ENCODE results near the gene TM2D1.

- TF ChIP-seq CTCF (IDR thresholded peaks at IDR 0.05; ENCODE audit: low read depth, low read length) (no peak), EZH2phosphoT487 (IDR thresholded peaks at IDR 0.05; ENCODE audit: low read depth) (no peak)
Observed at GRCh38 chr1:61642475-61643232, 82.3 kb downstream of the TM2D1 start.

Data from OCI-LY3 (cell line).